ENCODE data around the gene ZNF554. TPM values are rescaled to one million over a fixed set of nuclear protein-coding genes. Genes with fewer than 3 reads are reported as not detected.
"Not testable (repeated sequence)": the region's sequence is repeated elsewhere in the genome, so short reads cannot be mapped to it uniquely, and the experiment has no call there.

The ZNF554 gene
- total and polyA plus RNA-seq, 10 donors, result 1.4 to 7.1 (median 4.0) TPM

DNA sequence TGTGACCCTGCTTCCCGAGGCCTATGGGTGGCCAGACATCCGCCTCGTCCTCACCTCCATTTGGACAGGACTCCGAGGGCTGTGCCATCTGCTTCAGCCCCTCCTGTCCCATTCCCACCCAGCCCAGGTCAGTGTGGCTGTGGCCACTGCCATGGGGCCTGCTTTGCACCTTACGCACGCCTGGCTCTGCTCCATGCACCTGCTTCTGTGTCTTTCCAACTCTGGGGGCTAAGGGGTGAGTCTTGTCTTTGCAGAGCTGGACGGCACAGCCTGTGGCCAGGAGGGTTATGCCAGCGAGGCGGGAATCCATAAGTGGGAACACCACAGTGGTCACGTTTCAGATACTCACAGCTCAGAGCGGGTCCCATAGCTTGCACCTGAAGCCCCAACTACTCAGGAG is 5.2 kb upstream of the ZNF554 start:
- Histone ChIP-seq H3K4me1 (peaks cover 0 to 6% (median 5%) of the 10 kb centered on the region in 6 donors), H3K36me3 (peaks cover 0 to 60% (median 34%) of the 10 kb centered on the region in 6 donors), H3K4me3 (no peak overlapping the region), H3K27me3 (replicated peaks in 1 of 7) (no peaks in the 10 kb centered on the region), H3K27ac (no peak overlapping the region), H3K9me3 (no peaks in the 10 kb centered on the region)
- 92 to 97% (median 96%) methylated on average over 11 of the region's 11 CpGs for WGBS, 5 donors
- intact Hi-C loops (cut with DNase I; ENCODE audit: low total_unique reads), result no loop called here
- no peak for DNase-seq
- TF ChIP-seq, protein P1, sequence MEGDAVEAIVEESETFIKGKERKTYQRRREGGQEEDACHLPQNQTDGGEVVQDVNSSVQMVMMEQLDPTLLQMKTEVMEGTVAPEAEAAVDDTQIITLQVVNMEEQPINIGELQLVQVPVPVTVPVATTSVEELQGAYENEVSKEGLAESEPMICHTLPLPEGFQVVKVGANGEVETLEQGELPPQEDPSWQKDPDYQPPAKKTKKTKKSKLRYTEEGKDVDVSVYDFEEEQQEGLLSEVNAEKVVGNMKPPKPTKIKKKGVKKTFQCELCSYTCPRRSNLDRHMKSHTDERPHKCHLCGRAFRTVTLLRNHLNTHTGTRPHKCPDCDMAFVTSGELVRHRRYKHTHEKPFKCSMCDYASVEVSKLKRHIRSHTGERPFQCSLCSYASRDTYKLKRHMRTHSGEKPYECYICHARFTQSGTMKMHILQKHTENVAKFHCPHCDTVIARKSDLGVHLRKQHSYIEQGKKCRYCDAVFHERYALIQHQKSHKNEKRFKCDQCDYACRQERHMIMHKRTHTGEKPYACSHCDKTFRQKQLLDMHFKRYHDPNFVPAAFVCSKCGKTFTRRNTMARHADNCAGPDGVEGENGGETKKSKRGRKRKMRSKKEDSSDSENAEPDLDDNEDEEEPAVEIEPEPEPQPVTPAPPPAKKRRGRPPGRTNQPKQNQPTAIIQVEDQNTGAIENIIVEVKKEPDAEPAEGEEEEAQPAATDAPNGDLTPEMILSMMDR (IDR thresholded peaks at IDR 0.05 in 8 of 11, conservative IDR thresholded peaks at IDR 0.05 in 3 of 11), result no peak
- TF ChIP-seq POLR2A (IDR thresholded peaks at IDR 0.05) (no peak), POLR2AphosphoS5 (IDR thresholded peaks at IDR 0.05) (no peak)

DNA sequence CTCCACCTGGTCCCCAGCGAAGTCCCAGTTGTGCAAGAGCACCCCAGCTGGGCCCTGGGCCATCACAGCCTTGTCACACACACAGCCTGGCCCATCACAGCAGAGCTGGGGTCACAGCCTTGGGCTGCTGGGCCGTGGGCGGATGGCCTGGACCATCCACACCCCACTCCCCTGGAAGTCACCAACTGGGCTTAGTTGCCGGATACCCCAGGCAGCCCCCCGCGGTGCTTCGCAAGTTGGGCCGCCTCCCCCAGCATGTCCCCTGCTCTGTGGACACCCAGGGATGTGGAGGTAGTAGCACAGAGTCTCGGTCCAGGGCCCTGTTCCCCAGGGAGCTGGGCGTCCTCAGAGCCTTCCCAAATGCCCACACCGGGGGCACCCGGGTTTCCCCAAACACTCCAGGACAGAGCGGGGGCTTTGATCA is 4.5 kb upstream of the ZNF554 start:
- H3K36me3 ChIP-seq, result peaks cover 0 to 53% (median 26%) of the 10 kb centered on the region in 6 donors
- no peaks in the 10 kb centered on the region for H3K9me3 ChIP-seq
- no peak overlapping the region for H3K27ac ChIP-seq
- intact Hi-C loops (cut with DNase I; ENCODE audit: low total_unique reads), result no loop called here
- peaks cover 0 to 10% (median 9%) of the 10 kb centered on the region in 6 donors for H3K4me1 ChIP-seq
- DNase-seq, result no peak
- 88 to 96% (median 92%) methylated on average over 1 to 13 of the region's 13 CpGs for WGBS, 5 donors
- H3K4me3 ChIP-seq, result no peak overlapping the region
- no peaks in the 10 kb centered on the region for H3K27me3 ChIP-seq (replicated peaks in 1 of 7)
- TF ChIP-seq POLR2AphosphoS5 (IDR thresholded peaks at IDR 0.05), result no peak
- TF ChIP-seq, protein P1 (IDR thresholded peaks at IDR 0.05 in 8 of 11, conservative IDR thresholded peaks at IDR 0.05 in 3 of 11), result no peak

DNA sequence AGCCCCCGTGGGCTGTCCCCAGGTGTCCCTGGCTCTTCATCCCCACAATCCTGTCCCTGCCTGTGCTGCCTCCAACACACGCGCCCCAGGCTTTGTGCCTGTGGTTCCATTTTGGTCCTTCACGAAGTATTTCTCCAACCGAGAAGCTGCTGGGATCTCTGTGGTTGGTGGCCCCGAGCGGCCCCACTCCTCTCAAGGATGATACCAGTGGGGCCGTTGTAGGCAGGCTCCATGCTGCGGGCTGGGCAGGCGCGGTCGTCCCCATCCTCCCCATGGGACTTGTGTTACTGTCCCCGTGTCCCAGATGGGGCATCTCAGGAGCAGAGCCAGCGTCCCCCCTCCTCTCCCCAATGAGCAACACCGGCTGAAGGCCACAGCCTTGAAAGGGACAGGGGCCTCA is 3.7 kb upstream of the ZNF554 start:
- DNase-seq, result no peak
- Histone ChIP-seq H3K36me3 (peaks cover 0 to 45% (median 19%) of the 10 kb centered on the region in 6 donors), H3K9me3 (no peaks in the 10 kb centered on the region), H3K27me3 (replicated peaks in 1 of 7) (no peaks in the 10 kb centered on the region), H3K4me3 (no peak overlapping the region), H3K4me1 (peaks cover 0 to 17% (median 15%) of the 10 kb centered on the region in 6 donors), H3K27ac (no peak overlapping the region)
- WGBS, 5 donors, result 82 to 92% (median 87%) methylated on average over 13 to 15 of the region's 15 CpGs
- intact Hi-C loops (cut with DNase I; ENCODE audit: low total_unique reads), result no loop called here
- TF ChIP-seq, protein P1 (IDR thresholded peaks at IDR 0.05 in 8 of 11, conservative IDR thresholded peaks at IDR 0.05 in 3 of 11), result no peak
- TF ChIP-seq POLR2A (IDR thresholded peaks at IDR 0.05), result no peak
- TF ChIP-seq POLR2AphosphoS5 (IDR thresholded peaks at IDR 0.05), result no peak

DNA sequence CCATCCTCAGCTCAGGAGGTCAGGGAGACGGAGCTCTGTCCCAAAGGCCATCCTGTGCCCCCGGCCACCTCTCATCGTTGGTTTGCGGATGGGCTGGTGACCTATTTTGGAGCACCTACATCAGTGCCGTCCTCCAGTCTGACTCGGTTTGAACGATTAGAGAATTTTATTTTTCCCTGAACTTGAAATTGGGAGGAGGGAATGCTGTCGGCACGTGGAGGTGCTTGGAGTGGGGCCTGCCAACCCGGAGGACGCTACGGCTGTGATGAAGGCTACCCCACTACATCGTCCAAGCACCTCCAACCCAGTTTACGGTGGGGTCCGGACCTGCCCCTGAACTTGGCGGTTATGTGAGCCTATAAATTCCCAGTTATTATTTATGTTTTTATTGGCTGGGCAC is 3.0 kb upstream of the ZNF554 start:
- no peak overlapping the region for H3K27ac ChIP-seq
- H3K4me3 ChIP-seq, result no peak overlapping the region
- peaks cover 0 to 22% (median 18%) of the 10 kb centered on the region in 6 donors for H3K4me1 ChIP-seq
- TF ChIP-seq, protein P1 (IDR thresholded peaks at IDR 0.05 in 8 of 11, conservative IDR thresholded peaks at IDR 0.05 in 3 of 11), result no peak
- TF ChIP-seq POLR2A (IDR thresholded peaks at IDR 0.05) (no peak), POLR2AphosphoS5 (IDR thresholded peaks at IDR 0.05) (no peak)
- no peaks in the 10 kb centered on the region for H3K9me3 ChIP-seq
- no peaks in the 10 kb centered on the region for H3K27me3 ChIP-seq (replicated peaks in 1 of 7)
- peaks cover 0 to 38% (median 15%) of the 10 kb centered on the region in 6 donors for H3K36me3 ChIP-seq
- intact Hi-C loops (cut with DNase I; ENCODE audit: low total_unique reads), result no loop called here
- 92 to 96% (median 95%) methylated on average over 16 of the region's 16 CpGs for WGBS, 5 donors
- no peak for DNase-seq

DNA sequence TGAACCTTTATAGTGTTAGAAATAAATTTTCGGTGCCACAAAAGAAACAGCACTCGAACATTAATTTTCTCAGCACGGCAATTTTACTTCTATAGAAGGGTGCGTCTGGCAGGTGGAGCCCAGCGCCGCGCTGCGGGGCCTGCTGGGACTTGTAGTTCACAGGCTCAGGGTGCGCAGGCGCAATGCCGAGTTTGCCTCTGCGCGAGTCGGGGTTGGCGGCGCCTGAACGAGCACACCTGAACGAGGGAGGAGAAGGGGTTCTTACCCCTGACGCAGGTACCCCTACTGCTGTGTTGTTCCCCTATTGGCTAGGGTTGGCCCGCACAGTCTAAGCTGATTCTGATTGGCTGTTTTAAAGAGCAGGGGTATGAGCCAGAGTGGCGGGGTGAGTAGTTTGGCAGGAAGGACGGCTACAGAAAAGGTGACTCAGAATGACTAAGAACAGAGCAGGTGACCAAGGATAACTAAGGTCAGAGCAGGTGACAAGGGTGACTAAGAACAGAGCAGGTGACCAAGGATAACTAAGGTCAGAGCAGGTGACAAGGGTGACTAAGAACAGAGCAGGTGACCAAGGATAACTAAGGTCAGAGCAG is 2.3 kb upstream of the ZNF554 start:
- WGBS, 5 donors, result 77 to 86% (median 83%) methylated on average over 22 of the region's 22 CpGs
- H3K27ac ChIP-seq; H3K27me3 ChIP-seq (replicated peaks in 1 of 7); DNase-seq; intact Hi-C loops (cut with DNase I; ENCODE audit: low total_unique reads); H3K9me3 ChIP-seq; H3K4me3 ChIP-seq: not testable (repeated sequence)
- Histone ChIP-seq H3K4me1 (peaks cover 0 to 22% (median 18%) of the 10 kb centered on the region in 6 donors), H3K36me3 (peaks cover 0 to 31% (median 10%) of the 10 kb centered on the region in 6 donors)
